MM.1S (cell line): ENCODE measurements around the gene TMED5.

ENCODE experiments used
- DNase-seq: peaks from one replicate; pipeline ENCODE4 v3.0.0-alpha.2; 2015
- H2AFZ ChIP-seq: fragments of 300-600 bp; sonication (generic); 2 replicates; pipeline ENCODE4 v1.6.0; 2016; ENCODE audit warnings: antibody characterized with exemption, low read length
- H3F3A ChIP-seq: fragments of 300-600 bp; sonication (generic); 2 replicates; pipeline ENCODE4 v1.6.1; 2016; ENCODE audit warnings: mild to moderate bottlenecking, antibody characterized with exemption, low read length, moderate library complexity, mixed read lengths; ENCODE audit not compliant: insufficient read depth
- H3K27ac ChIP-seq: fragments of 300-600 bp; sonication (generic); 2 replicates; pipeline ENCODE4 v1.5.1; 2016; ENCODE audit warnings: mild to moderate bottlenecking, low read length
- H3K27me3 ChIP-seq: fragments of 300-600 bp; sonication (generic); replicated peaks from 2 replicates; pipeline ENCODE4 v1.6.0; 2016; ENCODE audit warnings: low read length; ENCODE audit not compliant: insufficient read depth
- H3K36me3 ChIP-seq: fragments of 300-600 bp; sonication (generic); replicated peaks from 2 replicates; pipeline ENCODE4 v1.6.1; 2016; ENCODE audit warnings: mild to moderate bottlenecking, low read length, mixed read lengths; ENCODE audit not compliant: insufficient read depth
- H3K4me1 ChIP-seq: fragments of 300-600 bp; sonication (generic); 2 replicates; pipeline ENCODE4 v1.6.1; 2016; ENCODE audit warnings: low read length, mixed read lengths
- H3K4me2 ChIP-seq: fragments of 300-600 bp; sonication (generic); 2 replicates; pipeline ENCODE4 v1.6.0; 2016; ENCODE audit warnings: low read depth, low read length
- H3K4me3 ChIP-seq: fragments of 300-600 bp; sonication (generic); 2 replicates; pipeline ENCODE4 v1.5.1; 2016; ENCODE audit warnings: low read length, mixed read lengths
- H3K79me2 ChIP-seq: fragments of 300-600 bp; sonication (generic); 2 replicates; pipeline ENCODE4 v1.6.1; 2016; ENCODE audit warnings: mixed run types, low read length, mixed read lengths
- H3K9ac ChIP-seq: fragments of 300-600 bp; sonication (generic); 2 replicates; pipeline ENCODE4 v1.6.1; 2016; ENCODE audit warnings: low read length, mixed read lengths
- H3K9me2 ChIP-seq: fragments of 300-600 bp; sonication (generic); replicated peaks from 2 replicates; pipeline ENCODE4 v1.6.1; 2016; ENCODE audit warnings: mild to moderate bottlenecking, low read length, mixed read lengths; ENCODE audit not compliant: insufficient read depth
- H3K9me3 ChIP-seq: fragments of 300-600 bp; sonication (generic); replicated peaks from 2 replicates; pipeline ENCODE4 v1.6.1; 2016; ENCODE audit warnings: mild to moderate bottlenecking, low read length, mixed read lengths; ENCODE audit not compliant: insufficient read depth
- H4K20me1 ChIP-seq: fragments of 300-600 bp; sonication (generic); 2 replicates; pipeline ENCODE4 v1.6.1; 2016; ENCODE audit warnings: mild to moderate bottlenecking, low read length, moderate library complexity, mixed read lengths; ENCODE audit not compliant: insufficient read depth
- CTCF ChIP-seq: fragments of 300-600 bp; sonication (generic); IDR thresholded peaks from 2 replicates; pipeline ENCODE4 v1.5.1; 2016; ENCODE audit warnings: antibody characterized with exemption, low read length, mixed read lengths
- EZH2 ChIP-seq: fragments of 300-600 bp; sonication (generic); optimal IDR thresholded peaks from 2 replicates; pipeline ENCODE3; 2017; ENCODE audit warnings: low read depth, mild to moderate bottlenecking, antibody characterized with exemption, low read length, mixed read lengths
- EZH2phosphoT487 ChIP-seq: fragments of 300-600 bp; sonication (generic); IDR thresholded peaks from 2 replicates; pipeline ENCODE4 v1.6.1; 2018; ENCODE audit warnings: antibody characterized with exemption, low read length

TMED5 gene

GRCh38 chr1:93143136-93143535 is 37.1 kb downstream of the TMED5 start:
- DNase-seq: no peak
- Histone ChIP-seq H3K9me3 (no peaks in the 10 kb centered on the region), H3K9ac (no peak overlapping the region), H3K4me2 (no peak overlapping the region), H3K36me3 (no peaks in the 10 kb centered on the region), H3K79me2 (no peaks in the 10 kb centered on the region), H3K4me3 (no peak overlapping the region), H3K9me2 (no peaks in the 10 kb centered on the region), H3K27me3 (no peaks in the 10 kb centered on the region), H4K20me1 (no peaks in the 10 kb centered on the region), H3K4me1 (no peaks in the 10 kb centered on the region), H3K27ac (no peak overlapping the region), H3F3A (no peaks in the 10 kb centered on the region), H2AFZ (no peak overlapping the region)
- TF ChIP-seq EZH2 (no peak), EZH2phosphoT487 (no peak), CTCF (no peak)

GRCh38 chr1:93142161-93142560 is 38.1 kb downstream of the TMED5 start:
- TF ChIP-seq EZH2 (no peak), EZH2phosphoT487 (no peak), CTCF (no peak)
- Histone ChIP-seq H2AFZ (no peak overlapping the region), H3K4me3 (no peak overlapping the region), H3K4me1 (no peaks in the 10 kb centered on the region), H3K9me2 (no peaks in the 10 kb centered on the region), H3K36me3 (no peaks in the 10 kb centered on the region), H3K79me2 (no peaks in the 10 kb centered on the region), H3K27me3 (no peaks in the 10 kb centered on the region), H3K27ac (no peak overlapping the region), H3K9ac (no peak overlapping the region), H3K4me2 (no peak overlapping the region), H3K9me3 (no peaks in the 10 kb centered on the region), H3F3A (no peaks in the 10 kb centered on the region), H4K20me1 (no peaks in the 10 kb centered on the region)
- no peak for DNase-seq

GRCh38 chr1:93140106-93140505 is 40.1 kb downstream of the TMED5 start:
- H3K36me3 ChIP-seq: no peaks in the 10 kb centered on the region
- no peak overlapping the region for H3K4me2 ChIP-seq
- no peaks in the 10 kb centered on the region for H3K9me3 ChIP-seq
- no peaks in the 10 kb centered on the region for H4K20me1 ChIP-seq
- no peak overlapping the region for H2AFZ ChIP-seq
- no peaks in the 10 kb centered on the region for H3K27me3 ChIP-seq
- no peak overlapping the region for H3K4me3 ChIP-seq
- no peak for DNase-seq
- H3K4me1 ChIP-seq: no peaks in the 10 kb centered on the region
- TF ChIP-seq EZH2phosphoT487: no peak
- TF ChIP-seq EZH2: no peak
- no peak for TF ChIP-seq CTCF
- H3F3A ChIP-seq: no peaks in the 10 kb centered on the region
- H3K27ac ChIP-seq: no peak overlapping the region
- no peaks in the 10 kb centered on the region for H3K9me2 ChIP-seq
- no peak overlapping the region for H3K9ac ChIP-seq
- no peaks in the 10 kb centered on the region for H3K79me2 ChIP-seq
